Right hindlimb (tissue), 1 donor: Measurements from ENCODE around the gene USP19.

Experiments used
- DNase-seq: peaks from one replicate; pipeline ENCODE4 v3.0.0-alpha.2; 2018

The USP19 gene

DNA sequence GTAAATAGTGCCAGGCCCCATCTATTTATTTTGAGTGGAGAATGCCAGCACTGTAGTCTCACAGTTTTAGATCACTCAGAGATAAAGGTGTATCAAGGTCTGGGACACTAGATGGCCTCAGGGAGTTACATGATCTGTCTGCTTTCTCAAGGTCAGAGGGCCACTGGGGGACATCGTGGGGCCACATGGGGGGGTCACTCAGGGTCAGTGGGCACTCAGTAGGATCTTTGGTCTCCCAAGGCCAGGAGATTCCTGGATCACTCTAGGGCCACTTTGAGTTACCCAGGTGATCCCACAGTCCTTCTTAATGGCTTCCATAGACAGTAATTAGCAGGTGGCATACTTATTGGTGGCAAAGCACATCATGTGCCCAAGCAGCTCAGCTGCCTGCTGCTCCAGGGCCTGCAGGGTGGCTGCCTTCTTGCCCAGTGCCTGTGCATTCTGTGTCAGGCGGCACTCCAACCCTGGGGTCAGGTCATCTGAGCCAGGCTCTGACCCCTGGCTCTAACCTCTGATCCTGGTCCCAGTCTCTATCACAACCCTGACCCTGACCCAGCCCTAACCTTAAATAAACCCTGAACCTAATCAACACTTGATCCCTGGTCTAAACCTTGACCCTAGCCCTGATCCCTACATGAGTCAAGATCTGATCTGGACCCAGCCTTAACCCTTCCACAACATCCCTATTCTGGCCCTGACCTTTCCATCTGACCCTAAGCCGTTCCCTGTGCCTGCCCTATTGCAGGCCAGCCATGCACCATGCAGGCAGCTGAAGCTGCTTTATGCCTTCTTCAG is 14.0 kb upstream of the USP19 start:
- DNase-seq = no peak

DNA sequence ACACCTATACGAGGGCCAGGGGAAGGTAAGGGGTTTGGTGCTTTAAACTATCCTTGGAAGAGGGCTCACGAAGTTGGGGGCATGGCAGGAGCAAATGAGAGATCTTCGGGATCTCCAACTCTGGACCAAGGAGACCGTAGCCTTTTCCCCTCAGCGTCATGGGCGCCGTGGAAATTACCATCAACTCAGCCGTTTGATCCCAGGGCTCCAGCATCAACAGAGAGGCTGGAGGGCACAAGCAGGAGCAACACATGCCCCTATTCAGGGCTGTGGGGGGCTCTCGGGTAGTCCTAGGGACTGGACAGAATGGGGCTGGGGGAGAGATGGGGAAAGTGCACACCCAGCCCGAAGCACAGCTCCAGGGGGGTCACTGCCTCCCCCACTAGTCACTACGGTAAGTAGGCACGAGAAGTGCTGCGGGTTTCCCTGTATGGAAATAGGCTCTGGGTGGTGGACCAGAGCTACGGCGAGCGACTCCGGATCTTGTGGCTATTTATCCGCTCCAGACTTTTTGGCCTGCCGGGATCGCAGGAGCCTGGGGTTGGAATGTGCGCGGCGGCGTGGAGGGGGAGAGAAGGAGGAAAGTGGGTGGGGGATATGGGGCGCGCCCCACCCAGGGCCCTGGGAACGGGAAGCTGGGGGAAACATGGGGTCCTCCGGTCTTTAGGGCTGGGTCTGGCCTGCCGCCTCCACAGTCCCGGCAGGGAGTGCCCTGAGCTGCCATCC is 12.8 kb upstream of the USP19 start:
- DNase-seq = peak; percentile 93

DNA sequence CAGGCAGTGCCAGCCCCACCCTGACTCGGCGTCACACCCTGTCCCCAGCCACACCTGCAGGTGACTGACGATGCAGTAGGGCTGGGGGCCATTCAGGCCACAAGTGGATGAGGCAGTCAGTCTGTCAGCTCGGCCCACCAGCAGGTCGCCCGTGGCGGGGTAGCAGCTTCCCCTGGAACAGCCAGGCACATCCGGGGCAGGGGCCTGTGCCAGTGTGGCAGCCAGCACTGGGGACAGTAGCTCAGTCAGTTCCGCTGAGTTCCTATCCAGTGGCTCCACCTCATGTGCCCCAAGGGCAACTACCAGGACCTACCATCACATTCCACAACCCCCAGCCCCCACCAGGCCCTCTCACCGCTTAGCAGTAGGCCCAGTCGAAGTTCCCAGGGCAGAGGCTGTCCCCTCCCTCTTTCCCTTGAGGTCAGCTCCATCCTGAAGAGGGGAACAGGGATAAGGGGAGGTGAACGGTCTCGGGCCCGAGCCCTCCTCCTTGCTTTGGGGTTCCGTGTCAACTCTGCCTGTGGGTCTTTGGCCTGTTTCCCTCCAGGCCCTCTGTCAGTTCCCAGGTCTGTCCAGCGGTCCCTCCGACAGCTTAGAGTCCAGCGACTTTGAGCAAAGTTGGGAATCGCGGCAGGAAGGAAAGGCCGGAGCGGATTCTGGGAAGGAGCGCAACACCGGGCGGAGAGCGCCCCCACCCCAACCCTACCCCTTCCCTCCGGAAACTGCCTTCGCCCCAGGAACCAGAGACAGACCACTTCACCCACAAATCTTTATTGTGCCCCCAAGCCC is 12.0 kb upstream of the USP19 start, which contains the start of gene LAMB2:
Gene LAMB2, minus strand, starts transcription at position 614 of the 789 bp plus-strand sequence. Its CDS starts 183 bp downstream, at position 431.
- DNase-seq = peak; percentile 85

DNA sequence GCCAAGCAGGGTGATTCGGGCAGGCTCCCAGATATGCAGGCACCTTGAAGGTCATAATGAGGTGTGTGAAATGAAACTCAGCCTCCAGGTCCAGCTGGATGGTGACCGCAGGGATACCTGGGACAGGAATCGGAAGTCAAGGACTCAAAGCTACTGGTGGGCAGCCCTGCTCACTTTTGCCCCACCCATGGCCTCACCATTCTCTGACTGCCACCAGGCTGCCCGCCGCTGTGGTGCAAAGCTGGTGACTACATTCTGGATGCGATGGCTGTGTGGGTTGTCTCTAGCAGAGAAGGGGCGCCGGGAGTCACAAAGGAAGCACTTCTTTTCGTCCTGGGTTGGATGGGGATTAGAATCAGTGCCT is 11.4 kb upstream of the USP19 start:
- DNase-seq = no peak

- no peak for DNase-seq
Observed at GRCh38 chr3:49131576-49131975, 11.0 kb upstream of the USP19 start.

DNA sequence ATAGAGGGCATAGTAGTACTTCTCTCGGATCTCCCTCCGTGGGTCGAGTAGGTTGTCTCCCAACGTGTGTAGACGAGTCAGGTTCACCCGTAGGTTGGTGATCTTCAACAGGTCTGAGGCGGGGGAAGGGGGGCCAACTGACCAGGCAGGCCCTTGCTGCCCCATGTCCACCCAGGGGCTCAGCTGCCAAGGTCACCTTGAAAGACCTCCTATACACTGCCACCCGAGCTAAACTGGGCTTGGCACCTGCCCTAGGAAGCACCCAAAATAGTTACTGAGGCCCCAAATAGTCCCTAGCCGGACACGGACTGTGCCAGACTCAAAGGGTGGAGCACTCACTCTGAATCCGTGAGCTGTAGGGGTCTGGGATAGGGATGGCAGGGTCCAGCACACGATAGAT is 10.4 kb upstream of the USP19 start:
- DNase-seq = no peak

- no peak for DNase-seq
Observed at GRCh38 chr3:49124991-49125670, 4.5 kb upstream of the USP19 start.

GRCh38 chr3:49124203-49124602 is 3.6 kb upstream of the USP19 start:
- DNase-seq = no peak

GRCh38 chr3:49123687-49124086 is 3.1 kb upstream of the USP19 start:
- no peak for DNase-seq

- no peak for DNase-seq
Observed at GRCh38 chr3:49122886-49123545, 2.4 kb upstream of the USP19 start.

DNA sequence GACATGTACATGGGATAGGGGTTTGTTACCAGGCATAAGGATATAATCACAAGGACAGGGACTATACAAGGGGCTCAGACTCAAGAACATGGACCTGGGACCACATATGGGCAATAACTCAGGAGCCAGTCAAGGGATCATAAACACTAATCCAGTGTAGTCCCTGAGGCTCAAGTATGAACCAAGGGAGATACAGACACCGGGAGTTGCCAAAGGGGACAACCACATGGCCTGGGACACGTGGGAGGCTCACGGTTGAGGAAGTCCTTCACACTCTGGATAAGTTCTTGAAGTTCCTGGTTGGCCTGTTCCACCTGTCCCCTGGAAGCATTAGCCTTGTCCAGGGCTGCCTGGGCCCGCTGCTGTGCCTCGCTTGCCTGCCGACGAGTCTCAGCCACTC is 1.8 kb upstream of the USP19 start:
- DNase-seq = no peak

GRCh38 chr3:49122022-49122421 is 1.4 kb upstream of the USP19 start:
- no peak for DNase-seq

GRCh38 chr3:49121132-49121736 is 611 bp upstream of the USP19 start:
- DNase-seq = no peak

DNA sequence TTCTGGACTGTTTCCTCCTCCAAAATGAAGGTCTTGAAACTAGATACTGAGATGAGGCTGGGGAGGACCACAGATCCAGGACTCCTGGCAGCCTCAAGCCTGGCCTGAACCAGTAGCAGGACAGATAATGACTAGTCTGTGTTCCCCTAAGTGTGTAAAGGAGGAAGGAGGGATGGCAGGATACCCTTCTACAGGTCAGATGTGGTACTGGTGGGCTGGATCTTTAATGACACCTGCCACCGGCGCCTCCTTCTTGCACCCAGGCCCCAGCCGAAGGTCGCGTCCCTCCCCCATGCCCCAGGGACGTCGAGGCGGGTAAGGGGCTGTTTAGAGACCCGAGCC is 556 bp downstream of the USP19 start:
- DNase-seq = no peak

GRCh38 chr3:49119439-49119838 is 1.2 kb downstream of the USP19 start:
- no peak for DNase-seq

DNA sequence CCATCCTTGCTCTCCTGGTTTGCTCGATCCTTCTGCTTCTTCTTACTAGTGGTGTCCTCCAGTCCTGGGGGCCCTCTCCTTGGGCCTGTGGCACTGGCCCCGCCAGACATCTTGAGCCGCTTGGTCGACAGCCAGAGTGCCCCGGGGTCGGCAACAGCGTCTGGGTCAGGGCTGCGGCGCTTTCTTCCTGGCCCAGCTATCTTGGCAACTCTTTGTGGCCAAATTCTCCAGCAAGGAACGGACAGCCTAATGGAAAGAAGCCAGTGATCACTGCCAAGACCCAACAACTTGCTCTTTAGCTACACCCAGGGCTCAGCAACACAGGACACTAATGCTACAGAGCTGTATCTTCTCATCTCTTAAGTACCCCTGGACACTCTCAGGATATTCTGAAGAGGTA is 1.6 kb downstream of the USP19 start:
- no peak for DNase-seq

GRCh38 chr3:49112262-49112661 is 8.4 kb downstream of the USP19 start:
- no peak for DNase-seq

DNA sequence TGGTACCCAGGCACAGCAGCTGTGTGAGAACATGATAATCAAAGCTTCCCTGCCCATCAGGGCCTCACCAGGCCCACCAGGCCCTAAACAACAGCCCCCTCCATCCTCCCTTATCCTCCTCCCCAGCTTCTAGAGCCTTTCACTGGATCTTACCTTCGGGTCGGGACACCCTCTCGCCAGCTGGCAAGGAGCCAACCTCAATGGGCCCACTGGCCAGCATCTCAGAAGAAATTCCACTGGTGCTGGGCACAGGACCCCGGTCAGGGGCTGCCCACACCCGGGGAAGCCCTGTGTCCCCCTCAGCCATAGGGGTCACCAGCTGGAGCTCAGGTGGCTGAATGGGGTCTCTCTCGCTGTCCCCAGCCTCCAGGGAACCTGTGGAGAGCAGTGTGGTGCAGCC is 9.3 kb downstream of the USP19 start:
- no peak for DNase-seq

- no peak for DNase-seq
Observed at GRCh38 chr3:49110780-49111179, 9.8 kb downstream of the USP19 start.

GRCh38 chr3:49108346-49108745 is 12.3 kb downstream of the USP19 start:
- DNase-seq = no peak

GRCh38 chr3:49104427-49105291 is 16.0 kb downstream of the USP19 start, which contains the start of gene QARS1:
Gene QARS1 (minus strand): TSS chr3:49104757. CDS start chr3:49104733, 24 bp downstream.
- DNase-seq = peak; percentile 97
